Choroid plexus epithelial cell (primary cell): ENCODE data around the gene TSHR.

Experiments used
- DNase-seq: peaks from one replicate; pipeline ENCODE4 v3.0.0-alpha.2; 2010; ENCODE audit warnings: low read depth
- H3K4me3 ChIP-seq: 2 replicates; pipeline ENCODE4 v1.5.1; 2011; ENCODE audit warnings: low read depth, mild to moderate bottlenecking, control low read depth, low read length, moderate library complexity
- CTCF ChIP-seq: conservative IDR thresholded peaks from 2 replicates; pipeline ENCODE4 v1.5.1; 2011; ENCODE audit warnings: low read depth, mild to moderate bottlenecking, control low read depth, inconsistent platforms, low read length, moderate library complexity

TSHR gene

GRCh38 chr14:80958226-80958625 lies 2.8 kb downstream of the TSHR start:
- no peak overlapping the region for H3K4me3 ChIP-seq
- no peak for TF ChIP-seq CTCF
- no peak for DNase-seq

- no peak overlapping the region for H3K4me3 ChIP-seq
- TF ChIP-seq CTCF: no peak
- DNase-seq: no peak
These were observed 3.5 kb downstream of the TSHR start for GRCh38 chr14:80958939-80959338.

- no peak for TF ChIP-seq CTCF
- peak; percentile 1 for DNase-seq
- H3K4me3 ChIP-seq: no peak overlapping the region
These were observed 4.1 kb downstream of the TSHR start for GRCh38 chr14:80959496-80959895.

GRCh38 chr14:80965037-80965436 lies 9.6 kb downstream of the TSHR start:
- no peak for TF ChIP-seq CTCF
- peak; percentile 14 for DNase-seq
- H3K4me3 ChIP-seq: no peak overlapping the region

- no peak for TF ChIP-seq CTCF
- no peak overlapping the region for H3K4me3 ChIP-seq
- peak; percentile 12 for DNase-seq
These were observed 18.7 kb downstream of the TSHR start for GRCh38 chr14:80973931-80974641.

GRCh38 chr14:80974679-80975078 lies 19.3 kb downstream of the TSHR start:
- no peak overlapping the region for H3K4me3 ChIP-seq
- TF ChIP-seq CTCF: no peak
- DNase-seq: no peak

- H3K4me3 ChIP-seq: no peak overlapping the region
- no peak for DNase-seq
- peak; percentile 22 for TF ChIP-seq CTCF
These were observed 21.8 kb downstream of the TSHR start for GRCh38 chr14:80977221-80977620.
